ENCODE results near the gene AMIGO2.
"Not testable (repeated sequence)": the region's sequence is repeated elsewhere in the genome, so short reads cannot be mapped to it uniquely, and the experiment has no call there.

AMIGO2 gene

GRCh38 chr12:47071241-47071852, 8.4 kb downstream of the AMIGO2 start:
- H3K9ac ChIP-seq (ENCODE audit: low read length): no peak overlapping the region
- H3K36me3 ChIP-seq (ENCODE audit: control insufficient read depth, insufficient read depth, low read length): no peaks in the 10 kb centered on the region
- H3K4me3 ChIP-seq (ENCODE audit: low read depth, low read length): no peak overlapping the region
- H3K4me1 ChIP-seq (ENCODE audit: control insufficient read depth, insufficient read depth, low read length): peaks cover 20% of the 10 kb centered on the region; the same call in 1 of the 2 replicates
- no peaks in the 10 kb centered on the region for H3K27me3 ChIP-seq (ENCODE audit: control insufficient read depth, insufficient read depth, low read length)
- H3K9me3 ChIP-seq (ENCODE audit: control insufficient read depth, insufficient read depth, low read depth, low read length): no peaks in the 10 kb centered on the region
- no peak overlapping the region for H3K27ac ChIP-seq (ENCODE audit: low read depth, low read length)

- H3K4me1 ChIP-seq (ENCODE audit: control insufficient read depth, insufficient read depth, low read length): peaks cover 20% of the 10 kb centered on the region; the same call in 1 of the 2 replicates
- no peaks in the 10 kb centered on the region for H3K27me3 ChIP-seq (ENCODE audit: control insufficient read depth, insufficient read depth, low read length)
- H3K36me3 ChIP-seq (ENCODE audit: control insufficient read depth, insufficient read depth, low read length): no peaks in the 10 kb centered on the region
- H3K9ac ChIP-seq (ENCODE audit: low read length): no peak overlapping the region
- H3K4me3 ChIP-seq (ENCODE audit: low read depth, low read length): no peak overlapping the region
- H3K27ac ChIP-seq (ENCODE audit: low read depth, low read length): no peak overlapping the region
- no peaks in the 10 kb centered on the region for H3K9me3 ChIP-seq (ENCODE audit: control insufficient read depth, insufficient read depth, low read depth, low read length)
Observed at GRCh38 chr12:47070310-47070709, 9.4 kb downstream of the AMIGO2 start.

DNA sequence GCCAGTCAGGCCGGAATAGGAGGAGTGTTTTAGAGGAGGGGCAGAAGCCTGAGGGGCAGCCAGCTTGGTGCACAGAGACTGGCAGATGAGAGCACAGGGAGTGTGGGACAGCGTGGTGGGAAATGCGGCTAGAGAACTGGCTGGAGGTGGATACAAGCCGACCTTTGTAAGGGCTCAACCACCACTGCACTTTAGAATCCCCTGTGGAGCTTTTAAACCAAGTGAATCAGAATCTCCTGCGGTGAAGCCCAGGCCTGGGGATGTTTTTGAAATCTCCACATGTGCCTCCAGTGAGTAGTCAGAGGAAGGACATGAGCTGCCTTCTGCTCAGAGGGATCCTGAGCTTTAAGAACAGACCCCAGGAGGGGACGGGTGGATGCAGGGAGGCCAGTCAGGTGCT, 11.2 kb downstream of the AMIGO2 start:
- H3K27ac ChIP-seq (ENCODE audit: low read depth, low read length): no peak overlapping the region
- no peak overlapping the region for H3K9ac ChIP-seq (ENCODE audit: low read length)
- no peaks in the 10 kb centered on the region for H3K36me3 ChIP-seq (ENCODE audit: control insufficient read depth, insufficient read depth, low read length)
- H3K9me3 ChIP-seq (ENCODE audit: control insufficient read depth, insufficient read depth, low read depth, low read length): no peaks in the 10 kb centered on the region
- H3K27me3 ChIP-seq (ENCODE audit: control insufficient read depth, insufficient read depth, low read length): no peaks in the 10 kb centered on the region
- H3K4me1 ChIP-seq (ENCODE audit: control insufficient read depth, insufficient read depth, low read length): peaks cover 20% of the 10 kb centered on the region; the same call in 1 of the 2 replicates
- H3K4me3 ChIP-seq (ENCODE audit: low read depth, low read length): no peak overlapping the region

GRCh38 chr12:47067771-47068431, 11.9 kb downstream of the AMIGO2 start:
- Histone ChIP-seq H3K9ac (ENCODE audit: low read length) (peak overlapping the region; percentile 68), H3K27ac (ENCODE audit: low read depth, low read length) (no peak overlapping the region; the same call in 1 of the 2 replicates), H3K4me3 (ENCODE audit: low read depth, low read length) (no peak overlapping the region), H3K9me3 (ENCODE audit: control insufficient read depth, insufficient read depth, low read depth, low read length) (no peaks in the 10 kb centered on the region), H3K36me3 (ENCODE audit: control insufficient read depth, insufficient read depth, low read length) (no peaks in the 10 kb centered on the region), H3K4me1 (ENCODE audit: control insufficient read depth, insufficient read depth, low read length) (peaks cover 20% of the 10 kb centered on the region; the same call in 1 of the 2 replicates), H3K27me3 (ENCODE audit: control insufficient read depth, insufficient read depth, low read length) (no peaks in the 10 kb centered on the region)

- Histone ChIP-seq H3K9me3 (ENCODE audit: control insufficient read depth, insufficient read depth, low read depth, low read length) (no peaks in the 10 kb centered on the region), H3K9ac (ENCODE audit: low read length) (no peak overlapping the region), H3K4me3 (ENCODE audit: low read depth, low read length) (no peak overlapping the region), H3K27ac (ENCODE audit: low read depth, low read length) (no peak overlapping the region), H3K4me1 (ENCODE audit: control insufficient read depth, insufficient read depth, low read length) (peaks cover 20% of the 10 kb centered on the region; the same call in 1 of the 2 replicates), H3K36me3 (ENCODE audit: control insufficient read depth, insufficient read depth, low read length) (no peaks in the 10 kb centered on the region), H3K27me3 (ENCODE audit: control insufficient read depth, insufficient read depth, low read length) (no peaks in the 10 kb centered on the region)
Observed at GRCh38 chr12:47067176-47067575, 12.6 kb downstream of the AMIGO2 start.

DNA sequence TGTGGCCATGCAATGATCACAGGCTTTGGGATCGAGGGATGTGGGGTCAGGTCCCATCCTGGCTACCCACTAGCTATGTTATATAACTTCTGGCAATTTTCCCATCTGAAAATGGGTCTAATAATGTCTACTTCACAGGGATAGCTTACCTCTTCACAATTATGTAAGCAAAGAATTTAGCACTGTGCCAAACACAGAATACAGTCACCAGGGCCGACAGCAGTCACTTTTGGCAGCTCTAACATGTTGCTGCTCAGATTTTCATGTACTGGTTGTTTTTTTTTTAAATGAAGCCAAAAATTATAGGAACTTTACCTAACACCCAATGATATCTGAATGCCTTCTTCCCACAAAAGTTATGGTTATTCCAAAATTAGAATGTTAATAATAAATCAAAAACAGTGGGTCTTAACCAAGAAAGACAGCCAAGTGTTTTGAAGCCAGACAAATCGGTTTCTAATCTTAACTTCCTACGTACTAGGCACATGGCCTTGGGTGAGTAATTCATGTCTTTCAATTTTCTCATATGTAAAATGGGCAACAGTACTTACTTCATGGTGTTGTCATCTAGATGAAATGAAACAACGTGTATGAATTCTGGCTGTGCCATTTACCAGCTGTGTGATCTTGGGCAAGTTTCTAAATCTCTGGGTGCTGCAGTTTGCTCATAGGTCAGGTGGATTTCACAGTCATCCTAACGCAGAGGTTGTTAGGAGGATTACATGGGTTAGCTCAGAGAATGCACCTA, 13.3 kb downstream of the AMIGO2 start:
- H3K9me3 ChIP-seq (ENCODE audit: control insufficient read depth, insufficient read depth, low read depth, low read length): no peaks in the 10 kb centered on the region
- no peak overlapping the region for H3K9ac ChIP-seq (ENCODE audit: low read length)

DNA sequence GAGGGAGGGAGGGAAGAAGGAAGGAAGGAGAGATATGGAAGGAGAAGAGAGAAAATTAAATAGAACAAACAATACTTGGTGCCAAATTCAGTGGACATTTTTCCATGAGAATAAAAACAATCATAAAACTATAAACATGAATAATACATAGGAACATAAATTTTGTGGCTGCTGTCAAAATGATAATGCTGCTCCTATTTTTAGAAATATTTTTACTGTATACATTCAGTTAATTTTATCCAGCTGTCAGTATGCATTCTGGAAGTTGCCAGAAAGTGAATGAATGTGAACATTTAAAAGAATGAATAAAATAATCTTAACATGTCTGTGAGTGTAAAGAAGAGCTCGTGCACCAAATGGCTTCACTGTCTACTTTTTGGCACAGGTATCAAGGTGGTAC, 14.2 kb downstream of the AMIGO2 start:
- Histone ChIP-seq H3K27ac (ENCODE audit: low read depth, low read length) (no peak overlapping the region), H3K36me3 (ENCODE audit: control insufficient read depth, insufficient read depth, low read length) (no peaks in the 10 kb centered on the region), H3K4me3 (ENCODE audit: low read depth, low read length) (no peak overlapping the region), H3K4me1 (ENCODE audit: control insufficient read depth, insufficient read depth, low read length) (peaks cover 20% of the 10 kb centered on the region; the same call in 1 of the 2 replicates), H3K27me3 (ENCODE audit: control insufficient read depth, insufficient read depth, low read length) (no peaks in the 10 kb centered on the region), H3K9ac (ENCODE audit: low read length) (no peak overlapping the region), H3K9me3 (ENCODE audit: control insufficient read depth, insufficient read depth, low read depth, low read length) (no peaks in the 10 kb centered on the region)

More for the DNA sequence above, 13.3 kb downstream of the AMIGO2 start:
- Histone ChIP-seq H3K4me1 (ENCODE audit: control insufficient read depth, insufficient read depth, low read length) (peaks cover 20% of the 10 kb centered on the region; the same call in 1 of the 2 replicates), H3K36me3 (ENCODE audit: control insufficient read depth, insufficient read depth, low read length) (no peaks in the 10 kb centered on the region), H3K27ac (ENCODE audit: low read depth, low read length) (no peak overlapping the region), H3K4me3 (ENCODE audit: low read depth, low read length) (no peak overlapping the region), H3K27me3 (ENCODE audit: control insufficient read depth, insufficient read depth, low read length) (no peaks in the 10 kb centered on the region)

DNA sequence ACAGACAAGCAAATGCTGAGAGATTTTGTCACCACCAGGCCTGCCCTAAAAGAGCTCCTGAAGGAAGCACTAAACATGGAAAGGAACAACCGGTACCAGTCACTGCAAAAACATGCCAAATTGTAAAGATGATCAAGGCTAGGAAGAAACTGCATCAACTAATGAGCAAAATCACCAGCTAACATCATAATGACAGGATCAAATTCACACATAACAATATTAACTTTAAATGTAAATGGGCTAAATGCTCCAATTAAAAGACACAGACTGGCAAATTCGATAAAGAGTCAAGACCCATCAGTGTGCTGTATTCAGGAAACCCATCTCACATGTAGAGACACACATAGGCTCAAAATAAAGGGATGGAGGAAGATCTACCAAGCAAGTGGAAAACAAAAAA, 21.1 kb downstream of the AMIGO2 start:
- not testable (repeated sequence) for H3K36me3 ChIP-seq (ENCODE audit: control insufficient read depth, insufficient read depth, low read length); H3K4me3 ChIP-seq (ENCODE audit: low read depth, low read length); H3K27me3 ChIP-seq (ENCODE audit: control insufficient read depth, insufficient read depth, low read length); H3K27ac ChIP-seq (ENCODE audit: low read depth, low read length); H3K9ac ChIP-seq (ENCODE audit: low read length); H3K4me1 ChIP-seq (ENCODE audit: control insufficient read depth, insufficient read depth, low read length)
- H3K9me3 ChIP-seq (ENCODE audit: control insufficient read depth, insufficient read depth, low read depth, low read length): peaks cover 18% of the 10 kb centered on the region

DNA sequence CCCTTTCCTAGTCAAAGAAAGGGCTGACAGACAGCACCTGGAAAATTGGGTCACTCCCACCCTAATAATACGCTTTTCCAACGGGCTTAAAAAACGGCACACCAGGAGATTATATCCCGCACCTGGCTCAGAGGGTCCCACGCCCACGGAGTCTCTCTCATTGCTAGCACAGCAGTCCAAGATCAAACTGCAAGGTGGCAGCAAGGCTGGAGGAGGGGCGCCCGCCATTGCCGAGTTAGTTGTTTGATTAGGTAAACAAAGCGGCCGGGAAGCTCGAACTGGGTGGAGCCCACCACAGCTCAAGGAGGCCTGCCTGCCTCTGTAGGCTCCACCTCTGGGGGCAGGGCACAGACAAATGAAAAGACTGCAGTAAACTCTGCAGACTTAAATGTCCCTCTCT, 22.8 kb downstream of the AMIGO2 start:
- not testable (repeated sequence) for H3K36me3 ChIP-seq (ENCODE audit: control insufficient read depth, insufficient read depth, low read length); H3K4me1 ChIP-seq (ENCODE audit: control insufficient read depth, insufficient read depth, low read length); H3K27me3 ChIP-seq (ENCODE audit: control insufficient read depth, insufficient read depth, low read length); H3K4me3 ChIP-seq (ENCODE audit: low read depth, low read length); H3K9ac ChIP-seq (ENCODE audit: low read length); H3K27ac ChIP-seq (ENCODE audit: low read depth, low read length)
- peaks cover 34% of the 10 kb centered on the region for H3K9me3 ChIP-seq (ENCODE audit: control insufficient read depth, insufficient read depth, low read depth, low read length)

DNA sequence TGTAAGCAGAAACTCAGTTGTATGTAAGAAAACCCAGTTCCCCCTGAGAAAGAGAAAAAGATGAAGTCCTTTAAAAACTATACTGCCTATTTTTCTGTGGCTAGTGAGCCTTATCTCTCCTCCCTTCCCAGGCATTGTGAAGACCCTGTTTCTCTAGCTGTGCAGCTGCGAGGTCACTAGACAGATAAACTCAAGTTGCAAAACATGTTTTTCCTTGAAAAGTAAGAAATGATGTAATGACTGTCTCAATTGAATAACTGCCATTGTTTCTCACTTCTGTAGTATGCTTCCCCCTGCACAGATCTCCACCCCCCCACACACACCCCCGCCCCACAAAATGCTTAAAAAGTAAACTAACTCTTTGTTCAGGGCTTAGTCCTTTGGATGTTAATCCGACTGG, 23.9 kb downstream of the AMIGO2 start:
- H3K36me3 ChIP-seq (ENCODE audit: control insufficient read depth, insufficient read depth, low read length); H3K27me3 ChIP-seq (ENCODE audit: control insufficient read depth, insufficient read depth, low read length); H3K4me1 ChIP-seq (ENCODE audit: control insufficient read depth, insufficient read depth, low read length); H3K9ac ChIP-seq (ENCODE audit: low read length); H3K27ac ChIP-seq (ENCODE audit: low read depth, low read length); H3K4me3 ChIP-seq (ENCODE audit: low read depth, low read length): not testable (repeated sequence)
- peaks cover 43% of the 10 kb centered on the region for H3K9me3 ChIP-seq (ENCODE audit: control insufficient read depth, insufficient read depth, low read depth, low read length)

- no peaks in the 10 kb centered on the region for H3K27me3 ChIP-seq (ENCODE audit: control insufficient read depth, insufficient read depth, low read length)
- H3K4me3 ChIP-seq (ENCODE audit: low read depth, low read length): no peak overlapping the region
- no peaks in the 10 kb centered on the region for H3K4me1 ChIP-seq (ENCODE audit: control insufficient read depth, insufficient read depth, low read length)
- H3K9me3 ChIP-seq (ENCODE audit: control insufficient read depth, insufficient read depth, low read depth, low read length): peaks cover 51% of the 10 kb centered on the region
- H3K36me3 ChIP-seq (ENCODE audit: control insufficient read depth, insufficient read depth, low read length): no peaks in the 10 kb centered on the region
- H3K27ac ChIP-seq (ENCODE audit: low read depth, low read length): no peak overlapping the region
- no peak overlapping the region for H3K9ac ChIP-seq (ENCODE audit: low read length)
Observed at GRCh38 chr12:47054659-47055058, 25.1 kb downstream of the AMIGO2 start.

Measured in HUES6 (cell line).